ENCODE results near the gene OCRL. TPM values are rescaled to one million over a fixed set of nuclear protein-coding genes. Genes with fewer than 3 reads are reported as not detected.

The OCRL gene
- total and polyA plus RNA-seq, 2 experiments from 2014 or later = 3.9 to 16.5 TPM

DNA sequence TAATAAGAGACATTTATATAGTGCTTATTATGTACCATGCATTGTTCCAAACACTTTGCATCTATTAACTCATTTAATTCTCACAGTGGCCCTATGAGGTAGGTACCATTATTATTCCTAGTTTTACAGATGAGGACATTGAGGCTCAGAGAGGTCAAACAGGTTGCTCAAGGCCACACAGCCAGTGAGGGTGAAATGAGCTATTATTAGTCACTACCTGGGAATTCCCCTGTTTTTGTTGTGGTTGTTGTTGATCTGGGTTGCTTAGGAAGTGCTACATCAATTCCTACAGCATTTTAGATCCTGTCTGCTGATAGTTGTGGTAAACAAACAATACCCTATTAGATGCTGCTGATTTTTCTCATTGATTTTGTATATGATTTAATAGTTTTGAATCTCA is 73.5 kb downstream of the OCRL start:
- DNase-seq (ENCODE audit: low spot score) (peak; percentile 13), ATAC-seq (no peak)
- Histone ChIP-seq H2AFZ (no peak overlapping the region), H4K20me1 (replicated peaks; ENCODE audit: insufficient read depth) (no peaks in the 10 kb centered on the region), H3K4me3 (no peak overlapping the region), H3K9me2 (ENCODE audit: insufficient read depth) (no peaks in the 10 kb centered on the region), H3K27me3 (ENCODE audit: insufficient read depth) (no peaks in the 10 kb centered on the region), H3K79me2 (replicated peaks; ENCODE audit: insufficient read depth) (no peaks in the 10 kb centered on the region), H3F3A (replicated peaks; ENCODE audit: low read depth) (no peaks in the 10 kb centered on the region), H3K36me3 (ENCODE audit: insufficient read depth) (no peaks in the 10 kb centered on the region), H3K27ac (ENCODE audit: low read depth) (no peak overlapping the region), H3K4me1 (ENCODE audit: insufficient read depth) (no peaks in the 10 kb centered on the region; the same call in 1 of the 2 replicates), H3K4me2 (no peak overlapping the region)
- no peak overlapping the region for H3K27ac Mint-ChIP-seq
- H3K4me1 Mint-ChIP-seq = peaks cover 8% of the 10 kb centered on the region; the same call in 2 of the 3 replicates
- H3K36me3 Mint-ChIP-seq (ENCODE audit: low read depth) = no peaks in the 10 kb centered on the region
- no peaks in the 10 kb centered on the region for H3K9me3 Mint-ChIP-seq
- no peak for TF ChIP-seq ZNF331 (CRISPR knock-in tag; IDR thresholded peaks at IDR 0.05; ENCODE audit: low read depth)
- no peak for TF ChIP-seq ZNF114 (CRISPR knock-in tag; IDR thresholded peaks at IDR 0.05)
- TF ChIP-seq, protein P1, sequence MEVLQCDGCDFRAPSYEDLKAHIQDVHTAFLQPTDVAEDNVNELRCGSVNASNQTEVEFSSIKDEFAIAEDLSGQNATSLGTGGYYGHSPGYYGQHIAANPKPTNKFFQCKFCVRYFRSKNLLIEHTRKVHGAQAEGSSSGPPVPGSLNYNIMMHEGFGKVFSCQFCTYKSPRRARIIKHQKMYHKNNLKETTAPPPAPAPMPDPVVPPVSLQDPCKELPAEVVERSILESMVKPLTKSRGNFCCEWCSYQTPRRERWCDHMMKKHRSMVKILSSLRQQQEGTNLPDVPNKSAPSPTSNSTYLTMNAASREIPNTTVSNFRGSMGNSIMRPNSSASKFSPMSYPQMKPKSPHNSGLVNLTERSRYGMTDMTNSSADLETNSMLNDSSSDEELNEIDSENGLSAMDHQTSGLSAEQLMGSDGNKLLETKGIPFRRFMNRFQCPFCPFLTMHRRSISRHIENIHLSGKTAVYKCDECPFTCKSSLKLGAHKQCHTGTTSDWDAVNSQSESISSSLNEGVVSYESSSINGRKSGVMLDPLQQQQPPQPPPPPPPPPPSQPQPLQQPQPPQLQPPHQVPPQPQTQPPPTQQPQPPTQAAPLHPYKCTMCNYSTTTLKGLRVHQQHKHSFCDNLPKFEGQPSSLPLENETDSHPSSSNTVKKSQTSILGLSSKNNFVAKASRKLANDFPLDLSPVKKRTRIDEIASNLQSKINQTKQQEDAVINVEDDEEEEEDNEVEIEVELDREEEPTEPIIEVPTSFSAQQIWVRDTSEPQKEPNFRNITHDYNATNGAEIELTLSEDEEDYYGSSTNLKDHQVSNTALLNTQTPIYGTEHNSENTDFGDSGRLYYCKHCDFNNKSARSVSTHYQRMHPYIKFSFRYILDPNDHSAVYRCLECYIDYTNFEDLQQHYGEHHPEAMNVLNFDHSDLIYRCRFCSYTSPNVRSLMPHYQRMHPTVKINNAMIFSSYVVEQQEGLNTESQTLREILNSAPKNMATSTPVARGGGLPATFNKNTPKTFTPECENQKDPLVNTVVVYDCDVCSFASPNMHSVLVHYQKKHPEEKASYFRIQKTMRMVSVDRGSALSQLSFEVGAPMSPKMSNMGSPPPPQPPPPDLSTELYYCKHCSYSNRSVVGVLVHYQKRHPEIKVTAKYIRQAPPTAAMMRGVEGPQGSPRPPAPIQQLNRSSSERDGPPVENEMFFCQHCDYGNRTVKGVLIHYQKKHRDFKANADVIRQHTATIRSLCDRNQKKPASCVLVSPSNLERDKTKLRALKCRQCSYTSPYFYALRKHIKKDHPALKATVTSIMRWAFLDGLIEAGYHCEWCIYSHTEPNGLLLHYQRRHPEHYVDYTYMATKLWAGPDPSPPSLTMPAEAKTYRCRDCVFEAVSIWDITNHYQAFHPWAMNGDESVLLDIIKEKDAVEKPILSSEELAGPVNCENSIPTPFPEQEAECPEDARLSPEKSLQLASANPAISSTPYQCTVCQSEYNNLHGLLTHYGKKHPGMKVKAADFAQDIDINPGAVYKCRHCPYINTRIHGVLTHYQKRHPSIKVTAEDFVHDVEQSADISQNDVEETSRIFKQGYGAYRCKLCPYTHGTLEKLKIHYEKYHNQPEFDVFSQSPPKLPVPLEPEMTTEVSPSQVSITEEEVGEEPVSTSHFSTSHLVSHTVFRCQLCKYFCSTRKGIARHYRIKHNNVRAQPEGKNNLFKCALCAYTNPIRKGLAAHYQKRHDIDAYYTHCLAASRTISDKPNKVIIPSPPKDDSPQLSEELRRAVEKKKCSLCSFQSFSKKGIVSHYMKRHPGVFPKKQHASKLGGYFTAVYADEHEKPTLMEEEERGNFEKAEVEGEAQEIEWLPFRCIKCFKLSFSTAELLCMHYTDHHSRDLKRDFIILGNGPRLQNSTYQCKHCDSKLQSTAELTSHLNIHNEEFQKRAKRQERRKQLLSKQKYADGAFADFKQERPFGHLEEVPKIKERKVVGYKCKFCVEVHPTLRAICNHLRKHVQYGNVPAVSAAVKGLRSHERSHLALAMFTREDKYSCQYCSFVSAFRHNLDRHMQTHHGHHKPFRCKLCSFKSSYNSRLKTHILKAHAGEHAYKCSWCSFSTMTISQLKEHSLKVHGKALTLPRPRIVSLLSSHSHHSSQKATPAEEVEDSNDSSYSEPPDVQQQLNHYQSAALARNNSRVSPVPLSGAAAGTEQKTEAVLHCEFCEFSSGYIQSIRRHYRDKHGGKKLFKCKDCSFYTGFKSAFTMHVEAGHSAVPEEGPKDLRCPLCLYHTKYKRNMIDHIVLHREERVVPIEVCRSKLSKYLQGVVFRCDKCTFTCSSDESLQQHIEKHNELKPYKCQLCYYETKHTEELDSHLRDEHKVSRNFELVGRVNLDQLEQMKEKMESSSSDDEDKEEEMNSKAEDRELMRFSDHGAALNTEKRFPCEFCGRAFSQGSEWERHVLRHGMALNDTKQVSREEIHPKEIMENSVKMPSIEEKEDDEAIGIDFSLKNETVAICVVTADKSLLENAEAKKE (CRISPR knock-in tag; IDR thresholded peaks at IDR 0.05) = no peak
- no peak for TF ChIP-seq EZH2 (IDR thresholded peaks at IDR 0.05; ENCODE audit: low read depth, unreplicated experiment)
- H3K27me3 Mint-ChIP-seq (ENCODE audit: insufficient read depth, low read depth, poor library complexity) = peaks cover 2% of the 10 kb centered on the region
- H3K4me3 Mint-ChIP-seq = no peak overlapping the region

DNA sequence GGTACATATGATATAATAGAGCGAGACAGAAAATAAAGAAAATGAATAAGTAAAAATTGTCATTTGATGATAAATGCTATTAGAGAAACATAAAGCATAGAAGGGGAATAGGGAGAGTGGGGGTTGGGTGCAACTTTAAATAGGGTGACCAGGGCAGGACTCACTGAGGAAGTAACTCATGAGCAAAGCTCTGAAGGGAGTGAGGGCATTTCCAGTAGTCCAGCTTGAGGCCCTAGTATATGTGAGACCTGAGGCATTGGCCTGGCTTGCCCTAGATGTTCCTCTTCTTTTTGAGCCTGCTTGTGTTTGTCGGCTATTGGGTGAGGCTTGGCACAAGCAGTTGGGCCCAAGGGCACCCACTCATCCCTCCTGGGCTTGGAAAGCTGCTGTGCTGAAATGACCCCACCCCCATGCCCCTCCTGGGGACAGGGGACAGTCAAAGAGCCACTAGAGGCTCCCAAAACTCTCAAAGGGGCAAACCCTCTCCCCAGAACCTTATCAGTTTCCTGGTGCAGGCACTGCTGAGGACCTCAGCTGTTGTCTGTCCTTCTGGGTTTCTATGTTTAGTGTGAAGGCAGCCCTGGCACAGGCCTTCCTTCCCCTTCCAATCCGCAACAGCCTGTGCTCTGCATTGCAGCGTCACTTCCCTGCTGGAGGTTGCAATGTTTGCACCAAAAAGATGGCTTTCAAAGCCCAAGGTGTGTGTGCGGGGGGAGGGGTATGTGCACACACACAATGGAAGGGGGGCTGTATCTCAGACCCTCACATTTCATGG is 74.6 kb downstream of the OCRL start:
- peaks cover 8% of the 10 kb centered on the region; the same call in 2 of the 3 replicates for H3K4me1 Mint-ChIP-seq
- H3K36me3 Mint-ChIP-seq (ENCODE audit: low read depth) = no peaks in the 10 kb centered on the region
- Histone ChIP-seq H3K79me2 (replicated peaks; ENCODE audit: insufficient read depth) (no peaks in the 10 kb centered on the region), H3K9me2 (ENCODE audit: insufficient read depth) (no peaks in the 10 kb centered on the region), H3K27me3 (ENCODE audit: insufficient read depth) (no peaks in the 10 kb centered on the region), H3K27ac (ENCODE audit: low read depth) (no peak overlapping the region), H3K36me3 (ENCODE audit: insufficient read depth) (no peaks in the 10 kb centered on the region), H3K4me2 (no peak overlapping the region), H3F3A (replicated peaks; ENCODE audit: low read depth) (no peaks in the 10 kb centered on the region), H3K4me1 (ENCODE audit: insufficient read depth) (no peaks in the 10 kb centered on the region; the same call in 1 of the 2 replicates), H3K4me3 (no peak overlapping the region), H2AFZ (0 out of 2 replicates have a peak overlapping the region, but pooled peaks have one; percentile 14), H4K20me1 (replicated peaks; ENCODE audit: insufficient read depth) (no peaks in the 10 kb centered on the region)
- no peak; the same call in 2 of the 3 replicates for ATAC-seq
- no peak overlapping the region; the same call in 1 of the 2 replicates for H3K27ac Mint-ChIP-seq
- H3K4me3 Mint-ChIP-seq = no peak overlapping the region
- peaks cover 4% of the 10 kb centered on the region for H3K27me3 Mint-ChIP-seq (ENCODE audit: insufficient read depth, low read depth, poor library complexity)
- H3K9me3 Mint-ChIP-seq = no peaks in the 10 kb centered on the region
- DNase-seq (ENCODE audit: low spot score) = no peak
- TF ChIP-seq ZNF331 (CRISPR knock-in tag; IDR thresholded peaks at IDR 0.05; ENCODE audit: low read depth) (no peak), STAT1 (IDR thresholded peaks at IDR 0.05; ENCODE audit: unreplicated experiment) (no peak), ZNF114 (CRISPR knock-in tag; IDR thresholded peaks at IDR 0.05) (no peak), EZH2 (IDR thresholded peaks at IDR 0.05; ENCODE audit: low read depth, unreplicated experiment) (no peak)
